ENCODE data around the gene BLOC1S1.

BLOC1S1 gene

DNA sequence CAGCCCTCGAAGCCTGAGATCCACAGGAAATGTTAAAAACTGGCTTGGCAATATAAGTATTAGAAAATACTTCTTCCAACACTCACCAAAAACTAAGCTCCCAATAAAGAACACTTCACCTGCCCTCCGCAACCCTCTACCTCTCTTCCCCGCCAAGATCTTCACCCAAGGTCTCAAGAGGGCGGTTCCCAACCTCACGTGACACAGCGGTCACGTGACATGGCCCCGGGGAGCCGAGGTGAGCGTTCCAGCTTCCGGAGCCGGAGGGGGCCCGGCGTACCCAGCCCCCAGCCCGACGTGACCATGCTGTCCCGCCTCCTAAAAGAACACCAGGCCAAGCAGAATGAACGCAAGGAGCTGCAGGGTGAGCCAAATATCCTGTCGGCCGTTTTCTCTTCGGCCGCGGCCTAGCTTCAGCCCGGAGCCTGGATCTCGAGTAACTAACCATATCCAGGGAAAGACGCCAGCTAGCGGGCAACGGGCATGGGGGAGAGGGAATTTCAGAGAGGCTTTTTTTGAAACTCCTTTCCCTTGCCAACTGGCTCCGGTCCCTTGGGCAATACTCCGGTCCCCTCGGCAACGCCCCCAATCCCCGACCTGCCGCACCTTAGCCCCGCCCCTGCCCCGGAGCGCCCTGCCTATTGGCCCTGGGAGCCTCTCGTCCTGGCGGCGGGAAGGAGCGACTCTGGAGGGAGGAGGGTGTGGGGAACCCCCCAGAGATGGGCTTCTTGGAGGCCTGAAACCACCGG is at the start of gene BLOC1S1:
Gene BLOC1S1 (plus strand): TSS at position 214 of the 749 bp plus-strand sequence. CDS start 6 bp downstream, at position 220.
- peak; percentile 81 to 94 (median 84) for DNase-seq (ENCODE audit: low read depth in 3 of 3)

DNA sequence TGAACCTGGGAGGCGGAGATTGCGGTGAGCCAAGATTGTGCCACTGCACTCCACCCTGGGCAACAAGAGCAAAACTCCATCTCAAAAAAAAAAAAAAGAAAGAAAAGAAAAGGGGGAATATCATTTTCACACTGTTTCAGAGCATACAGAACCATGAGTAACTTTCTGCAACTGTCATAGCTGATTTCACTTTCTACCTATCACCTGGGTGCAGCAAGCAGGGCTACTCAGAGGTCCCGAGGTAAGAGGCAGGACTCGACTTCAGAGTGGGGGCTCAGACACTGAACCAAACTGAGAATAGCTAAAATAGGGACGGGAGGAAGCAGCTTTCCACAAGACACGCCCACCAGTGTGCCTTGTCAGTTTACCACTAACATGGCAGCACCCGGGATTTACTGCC is 49.3 kb upstream of the BLOC1S1 start:
- no peak for DNase-seq (ENCODE audit: low read depth in 3 of 3)

DNA sequence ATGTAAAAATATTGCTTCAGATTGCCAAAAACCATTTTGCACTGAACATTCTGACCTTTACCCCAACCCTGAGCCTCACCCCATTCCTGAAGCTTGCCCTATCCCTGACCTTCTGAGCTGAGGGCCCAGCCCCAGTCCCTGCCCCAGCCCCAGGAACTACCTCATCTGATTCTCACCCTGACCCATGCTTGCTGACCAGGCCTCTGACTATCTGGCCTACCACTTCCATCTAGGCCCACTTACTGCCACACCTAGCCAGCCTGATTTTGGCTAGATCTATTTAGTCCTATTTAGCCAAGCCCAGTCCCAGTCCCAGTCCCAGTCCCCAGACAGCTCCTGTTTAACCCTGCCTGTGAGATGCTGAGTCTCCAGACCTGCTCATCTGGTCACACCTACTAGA is 45.6 kb upstream of the BLOC1S1 start:
- DNase-seq (ENCODE audit: low read depth in 3 of 3) = no peak

DNA sequence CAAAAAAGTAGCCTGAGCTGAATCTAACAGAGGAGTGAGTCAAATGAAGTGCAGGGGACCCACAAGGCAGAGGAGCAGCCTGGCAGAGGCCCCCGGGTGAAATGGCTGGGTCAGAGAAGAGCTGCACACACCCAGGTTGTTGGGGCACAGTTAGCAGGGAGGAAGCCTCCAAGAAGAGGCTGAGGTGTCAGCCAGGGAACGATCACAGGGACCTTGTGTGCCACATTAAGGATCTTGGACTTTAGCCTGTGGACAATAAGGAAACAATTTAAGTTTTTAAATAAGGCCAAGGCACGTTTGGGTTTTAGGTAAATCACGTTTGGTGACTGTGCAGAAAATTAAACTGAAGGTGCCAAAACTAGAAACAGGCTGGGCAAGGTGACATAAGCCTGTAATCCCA is 44.1 kb upstream of the BLOC1S1 start:
- DNase-seq (ENCODE audit: low read depth in 3 of 3) = no peak

DNA sequence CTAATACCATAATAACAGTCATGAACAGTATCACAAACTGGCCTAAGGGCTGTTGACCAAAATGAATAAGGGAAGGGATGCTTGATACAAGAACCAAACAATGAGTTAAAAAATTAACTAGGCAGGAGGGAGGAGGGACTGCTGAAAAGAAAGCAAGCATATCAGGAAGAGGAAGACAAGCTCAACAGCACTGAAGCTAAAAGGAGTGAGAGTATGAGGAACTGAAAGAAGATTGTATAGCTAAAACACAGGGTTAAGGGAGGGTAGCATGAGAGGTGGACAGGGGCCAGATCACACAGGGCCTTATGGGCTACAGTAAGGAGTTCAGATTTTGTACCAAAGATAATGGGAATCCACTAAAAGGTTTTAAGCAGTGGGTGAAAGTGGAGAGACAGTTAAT is 42.2 kb upstream of the BLOC1S1 start:
- DNase-seq (ENCODE audit: low read depth in 3 of 3) = no peak

DNA sequence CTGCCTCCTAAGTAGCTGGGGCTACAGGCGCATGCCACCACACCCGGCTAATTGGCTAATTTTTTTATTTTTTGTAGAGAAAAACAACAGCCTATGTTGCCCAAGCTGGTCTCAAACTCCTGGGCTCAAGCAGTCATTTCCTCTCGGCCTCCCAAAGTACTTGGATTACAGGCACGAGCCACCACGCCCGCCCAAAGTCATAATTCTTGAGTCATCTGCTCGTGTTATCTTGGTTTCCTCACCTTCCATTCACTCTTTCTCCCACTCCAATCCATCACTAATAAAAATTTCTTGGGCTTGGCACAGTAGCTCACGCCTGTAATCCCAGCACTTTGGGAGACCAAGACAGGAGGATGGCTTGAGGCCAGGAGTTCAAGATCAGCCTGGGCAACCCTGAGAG is 40.2 kb upstream of the BLOC1S1 start:
- no peak for DNase-seq (ENCODE audit: low read depth in 3 of 3)

DNA sequence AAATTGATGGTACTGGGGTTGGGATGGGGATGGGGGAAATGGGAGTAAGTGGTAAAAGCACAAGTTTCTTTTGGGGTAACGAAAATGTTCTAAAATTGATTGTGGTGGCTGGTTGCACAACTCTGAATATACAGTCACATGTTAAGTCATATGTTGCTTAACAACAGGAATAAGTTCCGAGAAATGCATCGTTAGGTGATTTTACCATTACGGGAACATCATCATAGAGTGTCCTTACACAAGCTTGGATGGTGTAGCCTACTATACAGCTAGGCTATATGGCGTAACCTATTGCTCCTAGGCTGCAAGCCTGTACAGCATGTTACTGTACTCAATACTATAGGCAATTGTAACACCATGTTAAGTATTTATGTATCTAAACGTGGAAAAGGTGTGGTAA is 39.1 kb upstream of the BLOC1S1 start:
- DNase-seq (ENCODE audit: low read depth in 3 of 3) = no peak

DNA sequence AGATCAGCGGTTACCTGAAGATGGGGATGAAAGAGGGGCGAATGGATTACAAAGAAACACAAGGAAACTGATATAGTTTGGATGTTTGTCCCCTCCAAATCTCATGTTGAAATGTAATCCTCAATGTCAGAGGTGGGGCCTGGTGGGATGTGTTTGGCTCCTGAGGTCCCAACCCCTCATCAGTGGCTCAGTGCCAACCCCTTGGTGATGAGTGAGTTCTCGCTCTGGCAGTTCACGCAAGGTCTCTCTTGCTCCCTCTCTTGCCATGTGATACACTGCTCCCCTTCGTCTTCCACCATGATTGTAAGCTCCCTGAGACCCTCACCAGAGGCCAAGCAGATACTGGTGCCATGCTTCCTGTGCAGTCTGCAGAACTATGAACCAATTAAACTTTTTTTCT is 36.2 kb upstream of the BLOC1S1 start:
- DNase-seq (ENCODE audit: low read depth in 3 of 3) = no peak

DNA sequence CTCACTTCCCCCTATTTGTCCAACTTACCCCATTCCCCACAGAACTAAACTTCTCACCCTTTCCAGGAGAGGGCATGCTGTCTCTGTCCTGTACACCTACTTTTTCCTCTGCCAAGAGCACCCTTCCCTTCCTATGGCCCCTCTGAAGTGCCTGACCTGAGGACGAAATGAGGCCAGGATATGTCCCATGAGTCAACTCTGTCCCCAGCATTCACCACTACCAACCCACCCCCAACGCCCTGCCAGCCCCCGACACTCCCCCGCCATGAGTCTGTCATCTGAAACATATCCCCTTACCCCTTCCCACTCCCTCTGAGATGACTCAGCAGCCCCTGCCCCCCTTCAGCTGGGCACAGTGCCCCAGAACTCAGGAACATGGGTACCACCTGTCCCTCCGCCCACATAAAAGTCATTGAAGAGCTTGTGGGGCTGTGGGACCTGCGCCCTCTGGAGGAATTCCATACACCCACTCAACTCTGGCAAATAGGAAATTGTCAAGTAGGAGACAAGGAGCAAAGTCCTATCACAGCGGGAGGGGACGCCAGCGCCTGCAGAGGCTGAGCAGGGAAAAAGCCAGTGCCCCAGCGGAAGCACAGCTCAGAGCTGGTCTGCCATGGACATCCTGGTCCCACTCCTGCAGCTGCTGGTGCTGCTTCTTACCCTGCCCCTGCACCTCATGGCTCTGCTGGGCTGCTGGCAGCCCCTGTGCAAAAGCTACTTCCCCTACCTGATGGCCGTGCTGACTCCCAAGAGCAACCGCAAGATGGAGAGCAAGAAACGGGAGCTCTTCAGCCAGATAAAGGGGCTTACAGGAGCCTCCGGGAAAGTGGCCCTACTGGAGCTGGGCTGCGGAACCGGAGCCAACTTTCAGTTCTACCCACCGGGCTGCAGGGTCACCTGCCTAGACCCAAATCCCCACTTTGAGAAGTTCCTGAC is 34.4 kb upstream of the BLOC1S1 start:
- no peak for DNase-seq (ENCODE audit: low read depth in 3 of 3)

DNA sequence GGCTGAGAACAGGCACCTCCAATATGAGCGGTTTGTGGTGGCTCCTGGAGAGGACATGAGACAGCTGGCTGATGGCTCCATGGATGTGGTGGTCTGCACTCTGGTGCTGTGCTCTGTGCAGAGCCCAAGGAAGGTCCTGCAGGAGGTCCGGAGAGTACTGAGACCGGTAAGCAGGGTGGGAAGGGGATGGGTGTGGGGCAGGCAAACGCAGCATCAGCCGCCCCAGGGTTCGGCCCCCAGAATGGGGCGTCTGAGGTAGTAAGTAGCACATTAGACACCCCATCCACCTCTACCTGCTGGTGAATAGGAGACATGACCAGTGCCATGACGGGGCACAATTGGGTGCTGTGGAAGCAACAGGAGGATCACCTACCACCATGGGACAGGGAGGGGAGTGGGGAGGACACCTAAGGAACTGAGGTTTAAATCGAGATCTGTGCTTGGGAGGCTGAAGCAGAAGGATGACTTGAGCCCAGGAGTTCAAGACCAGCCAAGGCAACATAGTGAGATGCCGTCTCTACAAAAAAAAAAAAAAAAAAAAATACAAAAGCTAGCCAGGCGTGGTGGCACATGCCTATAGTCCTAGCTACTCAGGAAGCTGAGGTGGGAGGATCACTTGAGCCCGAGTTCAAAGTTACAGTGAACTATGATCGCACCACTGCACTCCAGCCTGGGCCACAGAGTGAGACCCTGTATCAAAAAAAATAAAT is 33.6 kb upstream of the BLOC1S1 start:
- no peak for DNase-seq (ENCODE audit: low read depth in 3 of 3)

DNA sequence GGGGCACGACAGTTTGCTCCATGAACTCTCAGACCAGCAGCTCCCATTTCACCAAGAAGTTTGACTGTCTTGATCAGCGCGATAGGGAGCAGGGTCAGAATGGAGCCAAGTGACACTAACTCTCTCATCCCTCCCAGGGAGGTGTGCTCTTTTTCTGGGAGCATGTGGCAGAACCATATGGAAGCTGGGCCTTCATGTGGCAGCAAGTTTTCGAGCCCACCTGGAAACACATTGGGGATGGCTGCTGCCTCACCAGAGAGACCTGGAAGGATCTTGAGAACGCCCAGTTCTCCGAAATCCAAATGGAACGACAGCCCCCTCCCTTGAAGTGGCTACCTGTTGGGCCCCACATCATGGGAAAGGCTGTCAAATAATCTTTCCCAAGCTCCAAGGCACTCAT is 32.2 kb upstream of the BLOC1S1 start:
- DNase-seq (ENCODE audit: low read depth in 3 of 3) = no peak

DNA sequence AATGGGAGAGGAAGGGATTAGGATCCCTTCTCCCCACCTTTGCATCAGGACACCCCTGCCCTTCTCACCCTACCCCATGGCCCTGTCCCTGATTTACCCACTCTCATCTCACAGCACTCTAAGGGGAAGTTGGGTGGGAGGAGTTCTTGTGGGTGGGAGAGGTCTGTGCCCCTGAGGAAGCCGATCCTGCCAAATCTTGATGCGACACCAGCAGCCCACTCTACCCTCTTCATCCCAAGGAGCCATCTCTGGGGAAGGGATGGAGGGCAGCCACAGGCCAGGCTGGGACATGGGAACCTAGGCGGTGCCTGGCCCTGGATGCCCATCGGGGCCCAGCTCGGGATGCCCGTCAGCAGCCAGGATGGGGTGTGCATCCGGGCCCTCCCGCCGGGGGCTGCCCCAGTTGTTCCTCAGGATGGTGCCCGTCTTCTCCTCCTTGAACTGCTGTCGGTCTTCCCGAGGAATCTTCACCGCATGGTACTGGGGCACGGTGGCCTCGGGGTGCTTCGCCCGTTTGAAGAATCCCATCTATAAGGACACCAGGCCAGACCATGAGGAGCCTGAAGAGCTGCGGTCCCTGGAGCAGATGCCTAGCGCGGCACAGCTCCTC is 31.0 kb upstream of the BLOC1S1 start:
- no peak for DNase-seq (ENCODE audit: low read depth in 3 of 3)

DNA sequence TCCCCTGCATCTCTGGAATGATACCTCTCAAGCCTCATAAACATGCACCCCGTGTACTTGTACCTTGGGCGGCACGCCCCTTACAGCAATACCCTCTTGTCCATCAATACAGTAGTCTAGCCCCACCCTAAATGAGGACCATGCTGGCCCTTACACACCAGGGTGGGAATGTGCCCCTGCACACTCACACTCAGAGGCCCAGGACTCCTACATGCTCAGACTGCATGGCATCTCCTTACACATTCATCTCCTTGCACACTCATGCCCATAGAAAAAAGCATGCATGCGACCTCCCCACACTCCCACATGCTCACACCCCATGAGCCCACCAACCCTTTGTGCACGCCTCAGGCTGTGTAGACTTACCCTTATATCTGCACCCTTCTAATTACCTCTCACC is 30.2 kb upstream of the BLOC1S1 start:
- DNase-seq (ENCODE audit: low read depth in 3 of 3) = no peak

DNA sequence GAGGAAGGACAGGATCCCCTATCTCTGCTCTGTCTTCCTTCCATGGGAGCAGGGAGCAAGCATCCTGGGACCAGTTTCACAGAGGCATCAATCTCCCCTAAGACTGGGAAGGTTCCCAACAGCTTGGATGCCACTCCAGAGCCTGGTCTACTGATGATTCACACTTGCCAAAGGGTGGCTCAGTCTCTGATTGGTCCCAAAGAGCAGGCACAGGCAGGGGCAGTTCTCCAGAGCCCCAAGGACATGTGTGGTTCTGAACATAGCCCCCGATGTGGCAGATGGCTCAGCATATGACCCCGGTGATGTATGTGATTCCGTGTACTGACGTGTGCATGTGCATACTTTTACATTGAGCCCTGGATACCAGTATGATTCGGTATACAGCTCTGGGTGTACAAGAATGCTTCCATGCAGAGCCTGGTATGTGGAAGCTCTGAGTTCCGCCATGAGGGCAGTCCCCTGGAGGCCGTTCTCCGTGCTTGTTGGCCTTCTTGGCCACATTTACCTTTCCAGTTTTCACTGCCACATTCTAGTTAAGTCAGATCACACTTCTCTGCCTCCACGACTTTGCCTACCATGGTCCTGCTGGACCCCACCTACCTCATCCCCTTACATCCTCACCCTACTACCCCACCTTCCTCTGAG is 29.4 kb upstream of the BLOC1S1 start:
- no peak for DNase-seq (ENCODE audit: low read depth in 3 of 3)

DNA sequence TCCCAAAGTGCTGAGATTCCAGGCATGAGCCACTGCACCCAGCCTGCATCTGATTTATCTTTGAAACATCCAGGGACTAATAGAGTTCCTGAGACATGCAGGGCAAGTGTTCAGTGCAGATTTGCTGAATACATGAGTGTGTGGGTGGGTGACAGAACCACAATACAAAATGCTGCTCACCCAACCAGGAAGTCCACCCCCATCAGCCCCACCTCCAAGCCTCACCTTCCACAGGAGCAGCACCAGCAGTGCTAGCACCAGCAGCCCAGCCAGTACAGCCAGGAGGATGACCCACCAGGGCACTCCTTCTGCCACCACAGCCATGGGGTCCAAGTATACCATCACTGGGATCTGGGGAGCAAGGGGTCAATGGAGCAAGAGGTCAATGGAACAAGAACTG is 28.1 kb upstream of the BLOC1S1 start:
- DNase-seq (ENCODE audit: low read depth in 3 of 3) = peak in 1 of 3 experiments; percentile 8

DNA sequence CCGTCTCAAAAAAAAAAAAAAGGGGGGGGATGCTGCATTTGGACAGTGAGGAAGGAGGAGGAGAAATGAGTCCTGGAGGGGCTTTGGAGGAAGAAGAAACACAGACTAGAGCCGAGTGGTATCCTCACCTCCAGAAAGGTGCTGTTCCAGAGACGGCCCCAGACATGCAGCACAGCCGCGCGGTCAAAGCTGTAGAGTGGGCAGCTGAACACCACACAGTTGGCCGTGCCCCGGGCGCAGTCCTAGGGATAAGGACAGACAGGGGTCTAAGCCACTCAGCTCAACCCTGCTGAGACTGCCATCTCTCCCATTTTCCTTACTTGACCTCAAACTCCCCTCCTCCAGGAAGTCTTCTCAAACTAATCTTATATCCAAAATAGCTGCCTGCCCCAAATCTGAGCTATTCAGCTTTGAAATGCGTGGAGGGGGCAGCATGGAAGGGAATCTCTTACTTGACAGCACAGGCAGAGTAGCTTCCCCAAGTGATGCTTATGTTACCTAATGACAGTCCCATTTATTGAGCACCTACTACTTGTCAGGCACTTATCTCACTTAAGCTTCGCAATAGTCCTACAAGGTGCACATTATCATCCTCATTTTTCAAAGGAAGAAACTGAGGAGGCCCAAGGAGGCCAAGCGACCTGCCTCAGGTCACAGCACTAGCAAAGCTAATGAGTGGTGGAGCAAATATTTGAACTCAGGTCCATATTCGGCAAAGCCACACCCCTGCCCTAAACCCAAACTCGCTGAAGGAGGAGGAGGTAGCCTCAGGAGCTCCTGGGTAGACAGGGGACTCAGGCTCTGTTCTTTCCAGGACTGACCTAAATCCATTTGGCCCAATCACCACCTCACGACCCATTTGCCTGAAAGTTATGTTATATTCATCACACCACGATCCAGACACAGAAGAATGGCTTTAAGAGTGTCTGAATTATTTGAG is 26.9 kb upstream of the BLOC1S1 start:
- no peak for DNase-seq (ENCODE audit: low read depth in 3 of 3)

DNA sequence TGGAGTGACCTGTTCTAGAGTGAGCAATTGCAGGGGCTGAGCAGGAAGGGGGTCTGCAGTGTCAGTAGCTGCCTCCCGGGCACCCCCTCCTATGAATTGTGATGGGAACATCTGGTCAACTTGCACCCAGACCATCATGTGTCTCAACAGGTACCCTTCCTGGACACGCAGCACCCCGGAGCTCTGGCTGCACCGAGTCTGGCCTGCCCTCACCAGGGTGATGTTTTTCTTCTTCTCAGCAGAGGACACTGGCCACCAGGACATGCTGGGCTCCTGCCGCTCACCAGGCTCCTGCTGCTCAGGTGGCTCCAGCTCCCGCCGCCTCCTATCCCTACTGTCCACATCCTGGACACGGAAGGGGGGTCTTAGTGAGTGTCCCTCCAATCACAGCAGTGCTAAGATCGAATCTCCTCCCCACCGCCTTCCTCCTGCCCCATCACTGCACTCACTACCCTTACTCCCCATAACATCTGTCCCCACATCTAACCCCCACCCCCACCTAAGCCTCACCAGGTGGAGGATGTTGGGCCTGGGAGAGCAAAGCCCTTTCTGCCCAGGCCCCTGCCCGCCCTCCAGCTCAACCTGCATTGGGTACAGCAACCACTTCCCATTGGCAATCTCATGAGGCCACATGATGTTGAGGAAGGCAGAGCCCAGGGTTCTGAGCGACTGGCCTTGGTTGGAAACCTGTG is 23.1 kb upstream of the BLOC1S1 start:
- DNase-seq (ENCODE audit: low read depth in 3 of 3) = no peak

DNA sequence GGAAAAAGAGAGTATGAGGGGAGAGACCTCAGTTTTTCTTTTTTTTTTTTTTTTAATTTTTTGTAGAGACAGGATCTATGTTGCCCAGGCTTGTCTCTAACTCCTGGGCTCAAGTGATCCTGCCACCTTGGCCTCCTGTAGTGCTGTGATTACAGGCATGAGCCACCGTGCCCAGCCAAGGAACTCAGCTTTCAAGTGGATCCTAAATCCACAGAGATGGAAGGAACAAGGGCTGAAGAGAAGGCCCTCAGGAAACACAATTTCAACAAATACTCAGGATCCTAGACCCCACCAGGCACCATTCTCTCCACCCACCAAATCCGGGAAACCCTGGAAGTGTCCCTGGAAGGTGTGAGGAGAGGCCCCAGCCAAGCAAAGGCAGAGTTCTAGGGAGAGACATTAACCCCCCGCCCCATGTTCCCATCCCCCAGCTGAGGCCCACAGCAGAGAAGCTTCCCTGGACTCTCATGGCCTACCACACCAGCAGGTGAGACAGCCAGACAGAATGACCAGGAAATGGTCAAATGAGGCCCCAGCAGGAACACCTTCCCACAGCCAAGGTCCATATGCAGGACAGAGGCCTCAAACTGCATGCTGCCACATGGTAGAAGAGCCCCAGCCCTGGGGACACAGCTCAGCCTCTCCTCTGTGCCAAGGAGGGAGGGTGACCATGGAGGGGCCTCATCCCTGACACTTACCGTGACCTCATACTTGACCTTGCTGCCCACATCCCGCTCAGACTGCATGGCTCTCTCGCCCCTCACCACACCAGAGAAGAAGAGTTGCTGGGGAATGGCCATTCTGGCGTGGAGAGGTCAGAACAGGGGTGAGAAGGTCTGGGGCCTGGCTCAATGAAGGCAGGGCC is 22.3 kb upstream of the BLOC1S1 start:
- no peak for DNase-seq (ENCODE audit: low read depth in 3 of 3)

DNA sequence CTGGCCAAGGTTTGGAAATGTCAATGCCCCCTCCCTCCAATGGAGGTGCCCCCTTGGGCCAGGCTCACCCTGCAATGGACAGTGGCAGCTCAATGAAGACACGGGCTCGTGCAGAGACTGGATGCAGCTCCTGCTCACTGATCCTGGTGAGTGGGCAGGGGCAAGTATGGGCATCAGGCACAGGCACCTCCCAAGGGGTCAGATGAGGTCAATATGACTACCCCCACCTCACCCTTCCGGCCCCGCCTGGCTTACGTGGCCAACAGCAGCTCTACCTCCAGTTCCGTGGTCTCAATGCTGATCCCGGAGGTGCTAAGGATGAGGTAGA is 21.7 kb upstream of the BLOC1S1 start:
- no peak for DNase-seq (ENCODE audit: low read depth in 3 of 3)
